ENCODE data around the gene PTPRD. TPM values are rescaled to one million over a fixed set of nuclear protein-coding genes. Genes with fewer than 3 reads are reported as not detected.
A peak's percentile ranks its signal among the peaks of the same experiment; 100 is the strongest.

PTPRD gene
- total RNA-seq, 1 experiment from 2014 or later, result not detected

DNA sequence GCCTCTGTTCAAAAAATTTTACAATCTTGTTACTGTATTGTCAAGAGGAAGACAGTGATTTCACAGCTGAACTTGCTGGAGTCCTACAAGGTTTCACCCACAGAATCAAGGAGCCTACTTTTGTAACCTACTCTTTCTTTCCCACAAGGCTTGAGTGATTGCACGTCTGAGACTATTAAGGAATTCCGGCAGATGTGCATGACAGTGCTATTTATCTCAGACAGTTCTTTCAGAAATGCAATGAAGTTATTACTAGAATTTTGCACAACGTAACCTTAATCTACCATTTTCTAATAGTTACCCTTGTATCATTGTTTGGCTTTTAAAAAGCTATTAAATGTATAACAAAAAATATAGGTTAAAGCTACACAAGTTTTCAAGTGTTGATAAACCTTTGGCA lies 400.1 kb downstream of the PTPRD start:
- no peaks in the 10 kb centered on the region for H3K36me3 ChIP-seq (ENCODE audit: control insufficient read depth, insufficient read depth, low read length)
- no peak overlapping the region for H3K27ac ChIP-seq (ENCODE audit: low read length)
- no peaks in the 10 kb centered on the region for H3K4me1 ChIP-seq (ENCODE audit: control insufficient read depth, insufficient read depth, low read length)
- DNase-seq (ENCODE audit: low read depth, low spot score) (no peak), ATAC-seq (no peak)
- POLR2A ChIA-PET, result no interaction called here
- TF ChIP-seq, protein P1, sequence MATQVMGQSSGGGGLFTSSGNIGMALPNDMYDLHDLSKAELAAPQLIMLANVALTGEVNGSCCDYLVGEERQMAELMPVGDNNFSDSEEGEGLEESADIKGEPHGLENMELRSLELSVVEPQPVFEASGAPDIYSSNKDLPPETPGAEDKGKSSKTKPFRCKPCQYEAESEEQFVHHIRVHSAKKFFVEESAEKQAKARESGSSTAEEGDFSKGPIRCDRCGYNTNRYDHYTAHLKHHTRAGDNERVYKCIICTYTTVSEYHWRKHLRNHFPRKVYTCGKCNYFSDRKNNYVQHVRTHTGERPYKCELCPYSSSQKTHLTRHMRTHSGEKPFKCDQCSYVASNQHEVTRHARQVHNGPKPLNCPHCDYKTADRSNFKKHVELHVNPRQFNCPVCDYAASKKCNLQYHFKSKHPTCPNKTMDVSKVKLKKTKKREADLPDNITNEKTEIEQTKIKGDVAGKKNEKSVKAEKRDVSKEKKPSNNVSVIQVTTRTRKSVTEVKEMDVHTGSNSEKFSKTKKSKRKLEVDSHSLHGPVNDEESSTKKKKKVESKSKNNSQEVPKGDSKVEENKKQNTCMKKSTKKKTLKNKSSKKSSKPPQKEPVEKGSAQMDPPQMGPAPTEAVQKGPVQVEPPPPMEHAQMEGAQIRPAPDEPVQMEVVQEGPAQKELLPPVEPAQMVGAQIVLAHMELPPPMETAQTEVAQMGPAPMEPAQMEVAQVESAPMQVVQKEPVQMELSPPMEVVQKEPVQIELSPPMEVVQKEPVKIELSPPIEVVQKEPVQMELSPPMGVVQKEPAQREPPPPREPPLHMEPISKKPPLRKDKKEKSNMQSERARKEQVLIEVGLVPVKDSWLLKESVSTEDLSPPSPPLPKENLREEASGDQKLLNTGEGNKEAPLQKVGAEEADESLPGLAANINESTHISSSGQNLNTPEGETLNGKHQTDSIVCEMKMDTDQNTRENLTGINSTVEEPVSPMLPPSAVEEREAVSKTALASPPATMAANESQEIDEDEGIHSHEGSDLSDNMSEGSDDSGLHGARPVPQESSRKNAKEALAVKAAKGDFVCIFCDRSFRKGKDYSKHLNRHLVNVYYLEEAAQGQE (IDR thresholded peaks at IDR 0.05; ENCODE audit: insufficient read depth in 1 of 2, low read depth in 2 of 2, low read length in 1 of 2), result no peak
- TF ChIP-seq, protein P2, sequence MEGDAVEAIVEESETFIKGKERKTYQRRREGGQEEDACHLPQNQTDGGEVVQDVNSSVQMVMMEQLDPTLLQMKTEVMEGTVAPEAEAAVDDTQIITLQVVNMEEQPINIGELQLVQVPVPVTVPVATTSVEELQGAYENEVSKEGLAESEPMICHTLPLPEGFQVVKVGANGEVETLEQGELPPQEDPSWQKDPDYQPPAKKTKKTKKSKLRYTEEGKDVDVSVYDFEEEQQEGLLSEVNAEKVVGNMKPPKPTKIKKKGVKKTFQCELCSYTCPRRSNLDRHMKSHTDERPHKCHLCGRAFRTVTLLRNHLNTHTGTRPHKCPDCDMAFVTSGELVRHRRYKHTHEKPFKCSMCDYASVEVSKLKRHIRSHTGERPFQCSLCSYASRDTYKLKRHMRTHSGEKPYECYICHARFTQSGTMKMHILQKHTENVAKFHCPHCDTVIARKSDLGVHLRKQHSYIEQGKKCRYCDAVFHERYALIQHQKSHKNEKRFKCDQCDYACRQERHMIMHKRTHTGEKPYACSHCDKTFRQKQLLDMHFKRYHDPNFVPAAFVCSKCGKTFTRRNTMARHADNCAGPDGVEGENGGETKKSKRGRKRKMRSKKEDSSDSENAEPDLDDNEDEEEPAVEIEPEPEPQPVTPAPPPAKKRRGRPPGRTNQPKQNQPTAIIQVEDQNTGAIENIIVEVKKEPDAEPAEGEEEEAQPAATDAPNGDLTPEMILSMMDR (IDR thresholded peaks at IDR 0.05), result no peak
- TF ChIP-seq SIN3A (IDR thresholded peaks at IDR 0.05; ENCODE audit: borderline replicate concordance, insufficient read depth, low read depth, low read length) (no peak), POLR2AphosphoS5 (IDR thresholded peaks at IDR 0.05; ENCODE audit: low read depth, low read length) (no peak), TCF7L2 (IDR thresholded peaks at IDR 0.05; ENCODE audit: low read depth, low read length) (no peak)
- intact Hi-C loops (cut with micrococcal nuclease; ENCODE audit: unreplicated experiment), result no loop called here
- no peaks in the 10 kb centered on the region for H3K9me3 ChIP-seq (ENCODE audit: control insufficient read depth, insufficient read depth, low read depth, low read length)
- CTCF ChIA-PET, result no interaction called here
- in situ Hi-C loops (cut with HindIII; ENCODE audit: low pct_unique_long_range_greater_than_20kb, low sequenced_read_pairs), result no loop called here
- no TSS peak for BruUV-seq (replicated peaks)
- no peaks in the 10 kb centered on the region for H3K27me3 ChIP-seq (ENCODE audit: control insufficient read depth, insufficient read depth, low read length)
- H3K4me3 ChIP-seq (ENCODE audit: low read depth in 2 of 2, low read length in 2 of 2), result no peak overlapping the region

DNA sequence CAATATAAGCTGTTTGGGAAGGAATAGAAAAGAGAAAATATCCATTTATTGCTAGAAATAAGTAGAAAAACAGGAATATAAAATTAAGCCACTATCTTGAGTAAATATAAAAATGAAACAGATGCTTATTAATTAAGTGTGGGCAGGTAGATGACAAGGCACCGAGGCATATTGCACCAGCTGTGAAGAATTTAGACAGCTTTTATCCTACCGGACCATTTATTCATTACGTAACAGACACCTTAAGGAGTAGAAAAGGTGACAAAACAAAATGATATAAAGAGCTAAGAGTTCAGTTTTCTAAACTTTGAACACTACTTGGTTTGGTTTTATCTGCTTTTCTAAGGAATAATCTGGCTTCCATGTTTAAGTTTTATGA lies 404.1 kb downstream of the PTPRD start:
- Histone ChIP-seq H3K4me1 (ENCODE audit: control insufficient read depth, insufficient read depth, low read length) (no peaks in the 10 kb centered on the region), H3K36me3 (ENCODE audit: control insufficient read depth, insufficient read depth, low read length) (no peaks in the 10 kb centered on the region), H3K27ac (ENCODE audit: low read length) (no peak overlapping the region), H3K27me3 (ENCODE audit: control insufficient read depth, insufficient read depth, low read length) (no peaks in the 10 kb centered on the region), H3K9me3 (ENCODE audit: control insufficient read depth, insufficient read depth, low read depth, low read length) (no peaks in the 10 kb centered on the region), H3K4me3 (ENCODE audit: low read depth in 2 of 2, low read length in 2 of 2) (peak overlapping the region; percentile 19 to 30)
- no peak for DNase-seq (ENCODE audit: low read depth, low spot score)
- no TSS peak for BruUV-seq (replicated peaks)
- ChIA-PET POLR2A (no interaction called here), CTCF (no interaction called here)
- in situ Hi-C loops (cut with HindIII; ENCODE audit: low pct_unique_long_range_greater_than_20kb, low sequenced_read_pairs), result no loop called here
- ATAC-seq, result no peak
- intact Hi-C loops (cut with micrococcal nuclease; ENCODE audit: unreplicated experiment), result no loop called here
- TF ChIP-seq, protein P1 (IDR thresholded peaks at IDR 0.05; ENCODE audit: insufficient read depth in 1 of 2, low read depth in 2 of 2, low read length in 1 of 2), result no peak
- TF ChIP-seq TCF7L2 (IDR thresholded peaks at IDR 0.05; ENCODE audit: low read depth, low read length), result no peak
- TF ChIP-seq, protein P2 (IDR thresholded peaks at IDR 0.05), result no peak
- TF ChIP-seq SIN3A (IDR thresholded peaks at IDR 0.05; ENCODE audit: borderline replicate concordance, insufficient read depth, low read depth, low read length), result no peak
- no peak for TF ChIP-seq POLR2AphosphoS5 (IDR thresholded peaks at IDR 0.05; ENCODE audit: low read depth, low read length)
